DND-41 (cell line): ENCODE results near the gene TIMM9.
"Not testable (repeated sequence)": the region's sequence is repeated elsewhere in the genome, so short reads cannot be mapped to it uniquely, and the experiment has no call there.

ENCODE experiments used
- ATAC-seq: fragments of 200-7000 bp; cut with Tn5 transposase; 3 replicates; pipeline ENCODE4 v1.9.1; 2021; ENCODE audit warnings: low read depth; ENCODE audit not compliant: insufficient read depth
- DNase-seq: peaks from one replicate; pipeline ENCODE4 v3.0.0-alpha.2; 2020
- H2AFZ ChIP-seq: 2 replicates; pipeline ENCODE4 v1.6.0; 2012; ENCODE audit warnings: low read depth, low read length
- H3K27ac ChIP-seq: 2 replicates; pipeline ENCODE4 v1.5.1; 2012; ENCODE audit warnings: low read length, inconsistent platforms
- H3K27me3 ChIP-seq: fragments of 200-600 bp; sonication (generic); 2 replicates; pipeline ENCODE4 v1.6.0; 2012; ENCODE audit warnings: low read length, mild to moderate bottlenecking, inconsistent platforms; ENCODE audit not compliant: insufficient read depth, poor library complexity
- H3K36me3 ChIP-seq: 2 replicates; pipeline ENCODE4 v1.5.1; 2012; ENCODE audit warnings: low read length, inconsistent platforms; ENCODE audit not compliant: insufficient read depth
- H3K4me1 ChIP-seq: 2 replicates; pipeline ENCODE4 v1.5.1; 2012; ENCODE audit warnings: mild to moderate bottlenecking, low read length; ENCODE audit not compliant: insufficient read depth
- H3K4me2 ChIP-seq: 2 replicates; pipeline ENCODE4 v1.6.0; 2012; ENCODE audit warnings: mild to moderate bottlenecking, moderate library complexity, low read length, inconsistent platforms; ENCODE audit not compliant: insufficient read depth
- H3K4me3 ChIP-seq, 2 experiments: fragments of 200-600 bp in 1 of 2; shearing (Covaris generic) in 1 of 2; 2 replicates each; pipeline ENCODE4 v1.5.1; 2012 to 2016; ENCODE audit warnings: inconsistent platforms in 2 of 2, low read length in 2 of 2, mild to moderate bottlenecking in 2 of 2, low read depth in 1 of 2, moderate library complexity in 1 of 2
- H3K79me2 ChIP-seq: 2 replicates; pipeline ENCODE4 v1.6.0; 2012; ENCODE audit warnings: low read length, inconsistent platforms; ENCODE audit not compliant: insufficient read depth
- H3K9ac ChIP-seq: 2 replicates; pipeline ENCODE4 v1.6.0; 2012; ENCODE audit warnings: low read depth, mild to moderate bottlenecking, inconsistent platforms, low read length, moderate library complexity
- H3K9me3 ChIP-seq: 2 replicates; pipeline ENCODE4 v1.5.1; 2012; ENCODE audit warnings: low read length, moderate library complexity, mild to moderate bottlenecking, inconsistent platforms; ENCODE audit not compliant: insufficient read depth, severe bottlenecking
- H4K20me1 ChIP-seq: 2 replicates; pipeline ENCODE4 v1.6.0; 2012; ENCODE audit warnings: low read length; ENCODE audit not compliant: insufficient read depth
- EZH2 ChIP-seq: IDR thresholded peaks from 3 replicates; pipeline ENCODE4 v1.6.1; 2012; ENCODE audit warnings: borderline replicate concordance, low read depth, mild to moderate bottlenecking, moderate library complexity, low read length, inconsistent platforms; ENCODE audit not compliant: severe bottlenecking
- TF ChIP-seq, protein P1 (sequence below): IDR thresholded peaks from 2 replicates; pipeline ENCODE4 v1.5.1; 2012; ENCODE audit warnings: borderline replicate concordance, low read length, moderate library complexity, mild to moderate bottlenecking; ENCODE audit not compliant: poor library complexity, severe bottlenecking; ENCODE audit errors: extremely low read depth

The TIMM9 gene

GRCh38 chr14:58362798-58363412 is 64.4 kb downstream of the TIMM9 start:
- Histone ChIP-seq H3K4me1 (no peaks in the 10 kb centered on the region), H3K4me2 (no peak overlapping the region), H2AFZ (no peak overlapping the region), H3K36me3 (peaks cover 73% of the 10 kb centered on the region), H3K27ac (no peak overlapping the region), H3K9me3 (no peaks in the 10 kb centered on the region), H3K4me3 (no peak overlapping the region), H4K20me1 (no peaks in the 10 kb centered on the region), H3K27me3 (no peaks in the 10 kb centered on the region), H3K9ac (no peak overlapping the region), H3K79me2 (no peaks in the 10 kb centered on the region)
- no peak for TF ChIP-seq EZH2
- TF ChIP-seq, protein P1, sequence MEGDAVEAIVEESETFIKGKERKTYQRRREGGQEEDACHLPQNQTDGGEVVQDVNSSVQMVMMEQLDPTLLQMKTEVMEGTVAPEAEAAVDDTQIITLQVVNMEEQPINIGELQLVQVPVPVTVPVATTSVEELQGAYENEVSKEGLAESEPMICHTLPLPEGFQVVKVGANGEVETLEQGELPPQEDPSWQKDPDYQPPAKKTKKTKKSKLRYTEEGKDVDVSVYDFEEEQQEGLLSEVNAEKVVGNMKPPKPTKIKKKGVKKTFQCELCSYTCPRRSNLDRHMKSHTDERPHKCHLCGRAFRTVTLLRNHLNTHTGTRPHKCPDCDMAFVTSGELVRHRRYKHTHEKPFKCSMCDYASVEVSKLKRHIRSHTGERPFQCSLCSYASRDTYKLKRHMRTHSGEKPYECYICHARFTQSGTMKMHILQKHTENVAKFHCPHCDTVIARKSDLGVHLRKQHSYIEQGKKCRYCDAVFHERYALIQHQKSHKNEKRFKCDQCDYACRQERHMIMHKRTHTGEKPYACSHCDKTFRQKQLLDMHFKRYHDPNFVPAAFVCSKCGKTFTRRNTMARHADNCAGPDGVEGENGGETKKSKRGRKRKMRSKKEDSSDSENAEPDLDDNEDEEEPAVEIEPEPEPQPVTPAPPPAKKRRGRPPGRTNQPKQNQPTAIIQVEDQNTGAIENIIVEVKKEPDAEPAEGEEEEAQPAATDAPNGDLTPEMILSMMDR = peak; percentile 60
- DNase-seq (no peak), ATAC-seq (peak; percentile 72; the same call in 2 of the 3 replicates)

DNA sequence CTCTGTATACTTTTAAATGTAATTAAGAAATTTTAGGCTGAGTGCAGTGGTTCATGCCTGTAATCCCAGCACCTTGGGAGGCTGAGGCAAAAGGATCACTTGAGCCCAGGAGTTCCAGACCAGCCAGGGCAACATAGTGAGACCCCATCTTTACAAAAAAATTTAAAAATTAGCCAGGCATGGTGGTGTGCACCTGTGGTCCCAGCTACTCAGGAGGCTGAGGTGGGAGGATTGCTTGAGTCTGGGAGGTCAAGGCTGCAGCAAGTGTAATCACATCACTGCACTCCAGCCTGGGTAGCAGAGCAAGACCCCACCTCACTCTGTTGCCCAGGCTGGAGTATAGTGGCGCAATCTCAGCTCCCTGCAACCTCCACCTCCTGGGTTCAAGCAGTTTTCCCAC is 65.1 kb downstream of the TIMM9 start:
- not testable (repeated sequence) for H3K27me3 ChIP-seq, H3K4me2 ChIP-seq, DNase-seq, H3K9ac ChIP-seq, H3K4me1 ChIP-seq, H4K20me1 ChIP-seq, H3K79me2 ChIP-seq, H3K27ac ChIP-seq, ATAC-seq, H3K4me3 ChIP-seq, H2AFZ ChIP-seq, H3K9me3 ChIP-seq
- peaks cover 71% of the 10 kb centered on the region for H3K36me3 ChIP-seq
